ENCODE data around the gene PPM1M.

Gene PPM1M

DNA sequence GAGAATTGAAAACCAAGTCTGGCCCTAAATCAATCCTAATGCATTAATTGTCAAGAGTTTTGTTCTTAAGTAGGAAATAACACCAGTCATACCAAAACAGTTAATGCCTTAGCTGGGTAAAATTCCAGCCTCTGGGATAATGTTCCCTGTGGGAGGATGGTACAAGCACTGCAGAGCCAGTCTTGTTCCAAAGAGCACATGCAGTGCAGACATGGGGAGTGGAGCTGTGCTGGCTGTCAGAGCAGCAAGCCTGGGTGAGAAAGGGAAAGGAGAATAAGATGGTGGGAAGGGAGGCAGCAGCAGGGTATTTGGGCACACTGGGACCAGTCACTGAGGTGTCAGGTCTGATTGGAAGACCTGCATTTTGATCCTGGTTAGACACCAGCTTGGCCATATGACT, 35.5 kb upstream of the PPM1M start:
- no peak overlapping the region for H3K4me3 Mint-ChIP-seq
- peaks cover 15% of the 10 kb centered on the region for H3K4me1 Mint-ChIP-seq (ENCODE audit: low read depth)
- no peaks in the 10 kb centered on the region for H3K9me3 Mint-ChIP-seq
- H3K27me3 Mint-ChIP-seq = no peaks in the 10 kb centered on the region
- peaks cover 99% of the 10 kb centered on the region for H3K36me3 Mint-ChIP-seq (ENCODE audit: low read depth)
- H3K27ac Mint-ChIP-seq = no peak overlapping the region
- DNase-seq = no peak

DNA sequence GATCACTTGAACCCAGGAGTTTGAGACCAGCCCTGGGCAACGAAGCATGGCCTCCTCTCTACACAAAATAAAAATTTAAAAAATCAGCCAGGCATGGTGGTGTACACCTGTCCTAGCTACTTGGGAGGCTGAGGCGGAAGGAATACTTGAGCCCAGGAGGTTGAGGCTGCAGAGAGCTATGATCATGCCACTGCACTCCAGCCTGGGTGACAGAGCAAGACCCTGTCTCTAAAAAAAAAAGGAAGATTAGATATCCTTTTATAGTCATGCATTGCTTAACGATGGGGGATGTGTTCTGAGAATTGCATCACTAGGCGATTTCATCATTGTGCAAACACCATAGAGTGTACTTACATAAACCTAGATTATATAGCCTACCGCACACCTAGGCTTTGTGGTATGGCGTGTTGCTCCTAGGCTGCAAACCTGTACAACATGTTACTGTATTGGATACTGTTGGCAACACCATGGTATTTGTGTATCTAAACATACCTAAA, 35.0 kb upstream of the PPM1M start:
- Mint-ChIP-seq H3K36me3 (ENCODE audit: low read depth) (peaks cover 99% of the 10 kb centered on the region), H3K4me1 (ENCODE audit: low read depth) (peaks cover 15% of the 10 kb centered on the region), H3K27me3 (no peaks in the 10 kb centered on the region), H3K4me3 (no peak overlapping the region), H3K27ac (no peak overlapping the region), H3K9me3 (no peaks in the 10 kb centered on the region)
- no peak for DNase-seq

DNA sequence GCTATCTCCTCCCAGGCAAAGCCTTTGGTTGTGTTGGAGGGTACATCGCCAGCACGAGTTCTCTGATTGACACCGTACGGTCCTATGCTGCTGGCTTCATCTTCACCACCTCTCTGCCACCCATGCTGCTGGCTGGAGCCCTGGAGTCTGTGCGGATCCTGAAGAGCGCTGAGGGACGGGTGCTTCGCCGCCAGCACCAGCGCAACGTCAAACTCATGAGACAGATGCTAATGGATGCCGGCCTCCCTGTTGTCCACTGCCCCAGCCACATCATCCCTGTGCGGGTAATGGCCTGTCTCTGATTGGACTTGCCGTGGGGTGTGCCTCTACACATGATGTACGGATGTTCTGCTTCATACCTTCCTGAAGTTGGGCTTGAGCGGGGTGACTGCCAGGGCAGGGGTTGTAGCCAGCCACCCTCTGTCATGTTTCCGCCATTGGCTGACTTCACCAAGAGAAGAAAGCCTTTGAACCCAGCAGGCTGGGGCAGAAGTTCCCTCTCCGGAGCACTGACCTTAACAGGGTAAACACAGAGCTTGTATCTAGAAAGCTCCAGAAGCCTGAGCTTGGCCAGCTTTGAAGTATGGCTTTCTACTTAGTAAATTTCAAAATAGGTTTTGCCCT, 34.2 kb upstream of the PPM1M start:
- H3K27ac Mint-ChIP-seq = no peak overlapping the region
- H3K9me3 Mint-ChIP-seq = no peaks in the 10 kb centered on the region
- DNase-seq = no peak
- no peak overlapping the region for H3K4me3 Mint-ChIP-seq
- H3K36me3 Mint-ChIP-seq (ENCODE audit: low read depth) = peaks cover 96% of the 10 kb centered on the region
- peaks cover 12% of the 10 kb centered on the region for H3K4me1 Mint-ChIP-seq (ENCODE audit: low read depth)
- no peaks in the 10 kb centered on the region for H3K27me3 Mint-ChIP-seq

DNA sequence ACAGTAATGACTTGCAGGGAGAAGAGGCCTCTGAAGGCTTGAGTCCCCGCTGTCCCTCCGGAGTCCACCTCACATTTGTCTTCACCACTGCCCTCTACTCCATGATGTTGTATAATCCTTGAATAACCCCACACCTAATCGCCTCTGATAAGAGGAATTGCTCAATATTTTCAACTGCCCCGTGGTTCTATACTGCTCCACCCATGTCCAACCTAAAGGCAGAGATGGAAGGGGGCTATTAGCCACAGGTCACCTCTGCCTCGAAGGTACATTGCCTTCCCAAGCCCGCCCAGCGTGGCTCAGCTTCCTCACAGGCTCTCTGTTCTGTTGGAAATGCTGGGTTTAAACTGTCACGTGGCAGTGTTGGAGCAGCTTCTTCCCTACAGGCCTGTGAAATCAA, 32.6 kb upstream of the PPM1M start:
- H3K36me3 Mint-ChIP-seq (ENCODE audit: low read depth) = peaks cover 86% of the 10 kb centered on the region
- H3K9me3 Mint-ChIP-seq = no peaks in the 10 kb centered on the region
- peak overlapping the region; percentile 63 for H3K27ac Mint-ChIP-seq
- no peaks in the 10 kb centered on the region for H3K27me3 Mint-ChIP-seq
- DNase-seq = no peak
- H3K4me3 Mint-ChIP-seq = no peak overlapping the region
- H3K4me1 Mint-ChIP-seq (ENCODE audit: low read depth) = peaks cover 26% of the 10 kb centered on the region

DNA sequence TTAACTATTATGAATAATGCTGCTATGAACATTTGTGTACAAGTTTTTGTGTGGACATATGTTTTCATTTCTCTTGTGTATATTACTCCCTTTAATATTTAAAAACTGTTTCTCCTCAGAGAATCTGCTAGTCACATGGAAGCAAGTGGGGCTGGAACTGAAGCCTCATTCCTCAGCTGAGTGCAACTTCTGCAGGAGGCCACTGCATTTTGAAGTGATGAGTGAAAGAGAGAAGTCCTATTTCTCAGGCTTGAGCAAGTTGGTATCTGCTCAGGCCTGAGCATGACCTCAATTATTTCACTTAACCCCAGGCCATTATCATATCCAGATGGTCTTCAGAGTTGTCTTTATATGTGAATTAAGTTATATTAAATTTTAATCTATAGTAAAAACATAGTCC, 31.7 kb upstream of the PPM1M start:
- peaks cover 77% of the 10 kb centered on the region for H3K36me3 Mint-ChIP-seq (ENCODE audit: low read depth)

DNA sequence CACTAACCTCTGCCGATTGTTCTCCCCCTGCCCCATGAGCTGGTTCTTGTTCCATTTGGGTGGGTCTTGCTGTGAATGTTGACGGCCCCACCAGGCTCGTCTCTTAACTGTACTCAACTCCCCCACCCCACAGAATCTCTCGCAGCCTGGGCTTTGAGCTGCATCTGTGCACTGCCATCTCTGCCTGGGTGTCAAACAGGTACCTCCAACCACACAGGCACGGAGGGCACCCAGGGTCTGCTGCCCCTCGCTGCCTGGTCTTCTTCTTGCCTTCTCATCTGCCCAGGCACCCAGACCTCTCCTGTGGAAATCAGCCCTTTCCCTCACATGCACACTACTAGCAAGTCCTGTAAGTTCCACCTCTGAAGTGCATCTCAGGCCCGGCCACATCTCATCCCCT, 30.2 kb upstream of the PPM1M start:
- no peak for DNase-seq

More for the DNA sequence above, 31.7 kb upstream of the PPM1M start:
- Mint-ChIP-seq H3K4me3 (no peak overlapping the region), H3K4me1 (ENCODE audit: low read depth) (peaks cover 34% of the 10 kb centered on the region), H3K9me3 (no peaks in the 10 kb centered on the region), H3K27me3 (no peaks in the 10 kb centered on the region), H3K27ac (no peak overlapping the region)
- no peak for DNase-seq

DNA sequence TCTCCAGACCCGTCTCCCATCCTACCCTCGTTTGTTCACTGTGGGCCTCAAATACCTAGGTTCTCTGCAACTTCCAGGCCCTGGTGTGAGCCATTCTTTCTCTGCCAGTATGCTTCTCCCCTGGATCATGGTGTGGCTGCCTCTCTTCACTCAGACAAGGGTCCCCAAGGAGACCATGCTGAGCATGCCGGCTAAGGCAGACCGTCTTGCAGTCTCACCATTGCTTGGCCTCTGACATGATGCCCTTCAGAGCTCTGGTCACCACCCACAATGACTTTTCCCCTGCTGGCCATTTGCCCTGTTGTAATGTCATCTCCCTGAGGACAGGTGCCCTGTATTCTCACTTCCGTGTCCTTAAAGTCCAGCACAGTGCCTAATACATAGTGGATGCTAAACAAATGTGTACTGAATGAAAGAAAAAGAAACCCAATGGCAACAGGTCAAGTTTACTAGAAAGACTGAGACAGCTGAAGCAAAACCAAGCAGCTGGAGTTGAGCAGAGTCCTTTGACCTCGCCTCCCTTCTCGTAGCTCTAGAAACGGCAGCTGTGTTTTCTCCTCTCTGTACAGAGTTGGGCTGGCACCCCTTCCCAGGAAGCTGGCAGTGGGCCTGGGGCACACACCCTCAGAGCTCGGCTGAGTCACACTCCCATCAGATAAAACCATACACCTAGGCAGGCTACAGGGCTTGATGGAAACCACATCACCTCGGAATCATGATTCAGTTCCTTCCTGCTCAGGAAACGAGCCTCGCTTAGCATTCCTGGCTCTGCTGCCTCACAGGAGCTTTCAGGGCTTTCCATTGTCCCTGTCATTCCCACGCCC, 28.8 kb upstream of the PPM1M start:
- Mint-ChIP-seq H3K9me3 (no peaks in the 10 kb centered on the region), H3K27me3 (no peaks in the 10 kb centered on the region), H3K36me3 (ENCODE audit: low read depth) (peaks cover 48% of the 10 kb centered on the region), H3K4me3 (peak overlapping the region; percentile 49), H3K27ac (peak overlapping the region; percentile 86), H3K4me1 (ENCODE audit: low read depth) (peaks cover 60% of the 10 kb centered on the region)
- DNase-seq = peak; percentile 62

More for the DNA sequence above, 30.2 kb upstream of the PPM1M start:
- Mint-ChIP-seq H3K4me3 (no peak overlapping the region), H3K27ac (peak overlapping the region; percentile 10), H3K9me3 (no peaks in the 10 kb centered on the region), H3K36me3 (ENCODE audit: low read depth) (peaks cover 63% of the 10 kb centered on the region), H3K27me3 (no peaks in the 10 kb centered on the region), H3K4me1 (ENCODE audit: low read depth) (peaks cover 45% of the 10 kb centered on the region)

DNA sequence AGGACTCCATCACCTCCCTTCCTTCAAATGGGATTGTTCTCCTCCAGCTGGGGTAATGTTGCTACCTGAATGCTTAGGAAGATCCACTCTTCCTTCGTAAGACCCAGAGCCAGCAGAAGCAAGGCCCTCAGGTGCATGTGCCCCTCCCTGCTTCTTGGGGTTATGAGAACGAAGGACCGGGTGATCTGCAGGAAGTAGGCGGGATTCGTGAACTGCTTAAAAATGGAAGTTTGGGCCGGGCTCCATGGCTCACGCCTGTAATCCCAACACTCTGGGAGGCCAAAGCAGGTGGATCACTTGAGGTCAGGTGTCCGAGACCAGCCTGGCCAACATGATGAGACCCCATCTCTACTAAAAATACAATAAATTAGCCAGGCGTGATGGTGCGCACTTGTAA, 28.2 kb upstream of the PPM1M start:
- peak overlapping the region; percentile 49 for H3K4me3 Mint-ChIP-seq
- DNase-seq = no peak
- H3K27me3 Mint-ChIP-seq = no peaks in the 10 kb centered on the region
- H3K4me1 Mint-ChIP-seq (ENCODE audit: low read depth) = peaks cover 66% of the 10 kb centered on the region
- peaks cover 42% of the 10 kb centered on the region for H3K36me3 Mint-ChIP-seq (ENCODE audit: low read depth)
- H3K9me3 Mint-ChIP-seq = no peaks in the 10 kb centered on the region
- peak overlapping the region; percentile 86 for H3K27ac Mint-ChIP-seq

DNA sequence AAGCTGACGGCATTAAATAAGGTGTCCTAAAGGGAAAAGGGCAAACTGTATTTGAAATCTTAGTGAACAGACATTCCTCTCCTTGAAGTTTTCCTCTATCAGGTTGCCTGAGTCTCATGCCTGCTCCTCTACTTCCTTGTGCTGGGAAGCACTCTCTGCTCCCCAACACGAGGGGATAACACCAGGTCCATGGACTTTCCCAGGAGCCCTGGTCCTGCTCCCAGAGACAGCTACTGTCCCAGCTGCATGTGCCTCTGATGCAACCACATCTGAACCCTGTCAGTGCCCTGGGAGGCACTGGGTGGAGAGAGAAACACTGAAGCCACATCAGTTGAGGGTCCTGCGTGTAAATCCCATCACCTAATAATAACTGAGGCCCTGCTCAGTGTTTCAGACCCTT, 27.5 kb upstream of the PPM1M start:
- Mint-ChIP-seq H3K27me3 (no peaks in the 10 kb centered on the region), H3K4me3 (peak overlapping the region; percentile 35), H3K27ac (peak overlapping the region; percentile 44), H3K36me3 (ENCODE audit: low read depth) (peaks cover 36% of the 10 kb centered on the region), H3K9me3 (no peaks in the 10 kb centered on the region), H3K4me1 (ENCODE audit: low read depth) (peaks cover 72% of the 10 kb centered on the region)
- DNase-seq = no peak

DNA sequence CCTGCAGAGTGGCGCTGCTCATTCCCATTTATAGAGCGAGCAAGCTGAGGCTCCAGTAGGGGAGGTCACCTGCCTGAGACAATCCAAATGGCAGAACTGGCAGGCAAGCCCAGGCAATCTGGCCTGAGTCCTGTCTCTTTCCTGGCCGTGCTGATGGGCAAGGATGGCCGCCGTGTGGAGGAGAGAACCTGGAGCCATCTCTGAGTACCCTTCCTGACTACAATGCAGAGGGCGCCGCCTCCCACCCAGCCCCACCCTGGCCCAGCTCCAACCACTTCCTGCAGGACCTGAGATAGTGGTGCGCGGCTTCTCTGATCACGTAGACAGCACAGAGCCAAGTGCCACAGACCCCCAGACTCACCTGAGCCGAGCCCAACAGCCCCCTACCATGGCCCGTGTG, 27.1 kb upstream of the PPM1M start:
- Mint-ChIP-seq H3K36me3 (ENCODE audit: low read depth) (peaks cover 33% of the 10 kb centered on the region), H3K4me1 (ENCODE audit: low read depth) (peaks cover 76% of the 10 kb centered on the region)

DNA sequence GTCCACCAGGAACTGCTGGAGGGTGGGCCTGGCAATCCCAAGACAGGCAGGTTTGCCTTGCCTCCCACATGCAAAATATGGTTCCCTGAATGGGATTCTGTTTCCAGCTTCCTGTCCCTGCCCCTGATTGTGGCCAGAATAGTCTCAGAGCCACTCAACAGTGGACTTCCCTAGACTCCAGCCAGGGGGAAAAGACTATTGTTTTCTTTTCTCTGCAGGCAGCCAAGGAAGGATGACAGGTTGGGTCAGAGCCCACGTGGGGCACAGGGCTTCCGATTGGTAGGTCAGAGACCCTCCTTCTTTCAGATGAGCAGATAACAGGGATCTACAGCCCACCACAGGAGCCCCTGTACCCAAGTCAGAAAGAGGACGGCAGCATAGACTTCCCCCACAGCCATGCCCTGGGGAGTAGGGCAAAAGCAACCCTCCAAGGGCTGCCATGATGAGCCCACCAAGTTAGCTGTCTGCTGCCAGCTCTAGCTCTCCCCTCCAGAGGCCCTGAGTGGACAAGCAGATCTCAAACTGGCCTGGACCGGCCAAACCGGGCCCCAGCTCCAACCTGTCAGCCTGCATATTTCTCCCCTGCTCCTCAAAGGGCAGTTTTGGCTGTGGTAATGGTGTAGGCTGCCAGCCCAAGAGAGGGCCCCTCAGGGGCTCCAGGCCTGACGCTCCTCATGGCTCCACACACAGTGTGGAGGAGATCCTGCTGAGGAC, 26.5 kb upstream of the PPM1M start:
- peak overlapping the region; percentile 66 for H3K27ac Mint-ChIP-seq
- no peak overlapping the region for H3K4me3 Mint-ChIP-seq
- peaks cover 27% of the 10 kb centered on the region for H3K36me3 Mint-ChIP-seq (ENCODE audit: low read depth)
- DNase-seq = peak; percentile 32
- peaks cover 82% of the 10 kb centered on the region for H3K4me1 Mint-ChIP-seq (ENCODE audit: low read depth)
- no peaks in the 10 kb centered on the region for H3K27me3 Mint-ChIP-seq
- no peaks in the 10 kb centered on the region for H3K9me3 Mint-ChIP-seq

More for the DNA sequence above, 27.1 kb upstream of the PPM1M start:
- peak; percentile 43 for DNase-seq
- peak overlapping the region; percentile 66 for H3K27ac Mint-ChIP-seq
- peak overlapping the region; percentile 35 for H3K4me3 Mint-ChIP-seq
- H3K27me3 Mint-ChIP-seq = no peaks in the 10 kb centered on the region
- H3K9me3 Mint-ChIP-seq = no peaks in the 10 kb centered on the region

DNA sequence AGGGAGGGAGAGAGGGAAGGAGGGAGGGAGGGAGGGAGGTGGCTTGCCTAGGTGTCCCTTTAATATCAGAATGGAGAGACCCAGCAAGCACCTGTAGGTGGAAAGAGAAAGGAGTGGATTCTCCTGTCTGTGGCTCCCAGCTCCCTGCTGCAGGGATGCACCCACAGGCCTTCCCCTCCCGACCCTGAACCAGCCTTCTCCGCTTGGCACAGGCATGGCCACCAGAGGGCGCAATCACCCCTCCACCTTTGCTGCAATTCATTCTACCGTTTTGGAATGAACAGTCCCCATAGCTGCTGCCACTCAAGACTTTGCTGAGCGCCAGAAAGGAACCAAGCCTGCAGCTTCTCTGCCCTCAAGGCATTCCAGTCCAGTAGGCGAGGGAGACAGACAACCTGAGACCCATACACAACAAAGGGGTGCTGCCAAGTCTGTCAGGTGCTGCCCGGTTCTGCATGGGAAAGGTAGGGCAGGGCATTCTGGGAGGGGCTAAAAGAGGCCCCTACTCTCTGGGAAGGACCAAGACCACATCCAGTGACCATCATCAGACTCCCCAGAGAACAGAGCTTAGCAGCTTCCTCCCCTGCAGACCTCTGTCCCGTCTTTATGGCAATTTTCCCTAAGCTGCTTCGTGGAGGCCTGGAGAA, 25.1 kb upstream of the PPM1M start:
- Mint-ChIP-seq H3K36me3 (ENCODE audit: low read depth) (peaks cover 13% of the 10 kb centered on the region), H3K27me3 (no peaks in the 10 kb centered on the region), H3K4me3 (peak overlapping the region; percentile 20), H3K27ac (no peak overlapping the region), H3K4me1 (ENCODE audit: low read depth) (peaks cover 89% of the 10 kb centered on the region), H3K9me3 (no peaks in the 10 kb centered on the region)
- peak; percentile 95 for DNase-seq

DNA sequence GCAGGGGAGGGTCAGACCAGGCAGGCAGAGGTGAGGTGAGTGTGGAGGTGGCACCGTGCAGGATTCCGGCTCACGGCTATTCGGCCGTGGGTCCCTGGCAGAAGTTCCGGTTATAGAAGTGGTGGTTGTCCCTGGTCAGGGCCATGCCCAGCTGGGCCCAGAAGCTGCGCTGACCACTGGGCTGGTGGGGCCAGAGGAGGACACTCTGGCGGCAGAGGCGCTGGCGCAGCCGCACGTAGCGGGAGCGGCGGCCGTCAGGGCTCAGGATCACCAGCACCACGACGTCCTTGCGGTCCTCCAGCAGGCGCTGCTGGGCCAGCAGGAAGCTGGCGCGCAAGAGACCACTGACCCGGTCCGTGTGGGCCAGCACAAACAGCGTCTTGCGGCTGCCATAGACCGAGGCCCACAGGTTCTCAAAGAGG, 24.4 kb upstream of the PPM1M start:
- peak overlapping the region; percentile 70 for H3K4me3 Mint-ChIP-seq
- no peaks in the 10 kb centered on the region for H3K9me3 Mint-ChIP-seq
- DNase-seq = no peak
- peak overlapping the region; percentile 80 for H3K27ac Mint-ChIP-seq
- H3K4me1 Mint-ChIP-seq (ENCODE audit: low read depth) = peaks cover 92% of the 10 kb centered on the region
- H3K36me3 Mint-ChIP-seq (ENCODE audit: low read depth) = peaks cover 7% of the 10 kb centered on the region
- no peaks in the 10 kb centered on the region for H3K27me3 Mint-ChIP-seq
